Kidney epithelial cell (primary cell): Measurements from ENCODE around the gene CSPG4. TPM values are rescaled to one million over a fixed set of nuclear protein-coding genes. Genes with fewer than 3 reads are reported as not detected.
"Not testable (repeated sequence)": the region's sequence is repeated elsewhere in the genome, so short reads cannot be mapped to it uniquely, and the experiment has no call there.

Experiments used
- DNase-seq: peaks from one replicate; pipeline ENCODE4 v3.0.0-alpha.2; 2010; ENCODE audit warnings: low read depth
- H3K27me3 ChIP-seq: 2 replicates; pipeline ENCODE4 v1.6.0; 2011; ENCODE audit warnings: low read length; ENCODE audit not compliant: control insufficient read depth, insufficient read depth
- H3K36me3 ChIP-seq: 2 replicates; pipeline ENCODE4 v1.5.1; 2011; ENCODE audit warnings: low read length; ENCODE audit not compliant: control insufficient read depth, insufficient read depth
- H3K4me3 ChIP-seq: 2 replicates; pipeline ENCODE4 v1.5.1; 2011; ENCODE audit warnings: low read depth, mild to moderate bottlenecking, control low read depth, low read length
- CTCF ChIP-seq: IDR thresholded peaks from 2 replicates; pipeline ENCODE4 v1.5.1; 2011; ENCODE audit warnings: mild to moderate bottlenecking, moderate library complexity, low read length, control low read depth, inconsistent platforms; ENCODE audit not compliant: insufficient read depth, poor library complexity, severe bottlenecking
- total RNA-seq: library from RNA; depleted of rRNA; stranded (reverse); fragments of >200 nt; gene quantifications from 2 replicates; pipeline ENCODE4 v1.2.3, GENCODE V29; 2015

Gene CSPG4, protein sequence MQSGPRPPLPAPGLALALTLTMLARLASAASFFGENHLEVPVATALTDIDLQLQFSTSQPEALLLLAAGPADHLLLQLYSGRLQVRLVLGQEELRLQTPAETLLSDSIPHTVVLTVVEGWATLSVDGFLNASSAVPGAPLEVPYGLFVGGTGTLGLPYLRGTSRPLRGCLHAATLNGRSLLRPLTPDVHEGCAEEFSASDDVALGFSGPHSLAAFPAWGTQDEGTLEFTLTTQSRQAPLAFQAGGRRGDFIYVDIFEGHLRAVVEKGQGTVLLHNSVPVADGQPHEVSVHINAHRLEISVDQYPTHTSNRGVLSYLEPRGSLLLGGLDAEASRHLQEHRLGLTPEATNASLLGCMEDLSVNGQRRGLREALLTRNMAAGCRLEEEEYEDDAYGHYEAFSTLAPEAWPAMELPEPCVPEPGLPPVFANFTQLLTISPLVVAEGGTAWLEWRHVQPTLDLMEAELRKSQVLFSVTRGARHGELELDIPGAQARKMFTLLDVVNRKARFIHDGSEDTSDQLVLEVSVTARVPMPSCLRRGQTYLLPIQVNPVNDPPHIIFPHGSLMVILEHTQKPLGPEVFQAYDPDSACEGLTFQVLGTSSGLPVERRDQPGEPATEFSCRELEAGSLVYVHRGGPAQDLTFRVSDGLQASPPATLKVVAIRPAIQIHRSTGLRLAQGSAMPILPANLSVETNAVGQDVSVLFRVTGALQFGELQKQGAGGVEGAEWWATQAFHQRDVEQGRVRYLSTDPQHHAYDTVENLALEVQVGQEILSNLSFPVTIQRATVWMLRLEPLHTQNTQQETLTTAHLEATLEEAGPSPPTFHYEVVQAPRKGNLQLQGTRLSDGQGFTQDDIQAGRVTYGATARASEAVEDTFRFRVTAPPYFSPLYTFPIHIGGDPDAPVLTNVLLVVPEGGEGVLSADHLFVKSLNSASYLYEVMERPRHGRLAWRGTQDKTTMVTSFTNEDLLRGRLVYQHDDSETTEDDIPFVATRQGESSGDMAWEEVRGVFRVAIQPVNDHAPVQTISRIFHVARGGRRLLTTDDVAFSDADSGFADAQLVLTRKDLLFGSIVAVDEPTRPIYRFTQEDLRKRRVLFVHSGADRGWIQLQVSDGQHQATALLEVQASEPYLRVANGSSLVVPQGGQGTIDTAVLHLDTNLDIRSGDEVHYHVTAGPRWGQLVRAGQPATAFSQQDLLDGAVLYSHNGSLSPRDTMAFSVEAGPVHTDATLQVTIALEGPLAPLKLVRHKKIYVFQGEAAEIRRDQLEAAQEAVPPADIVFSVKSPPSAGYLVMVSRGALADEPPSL (N-terminal part only)
- total RNA-seq = 1.2 and 1.7 TPM in 2 replicates

GRCh38 chr15:75712668-75713337 lies at the start of gene CSPG4:
Gene CSPG4 (minus strand): TSS chr15:75712848. CDS start chr15:75712755, 93 bp downstream.
- no peak for DNase-seq
- Histone ChIP-seq H3K4me3 (peak within 1 kb of the TSS; percentile 40), H3K27me3 (no peaks in the 10 kb centered on the region), H3K36me3 (no peaks in the 10 kb centered on the region)
- TF ChIP-seq CTCF = no peak

DNA sequence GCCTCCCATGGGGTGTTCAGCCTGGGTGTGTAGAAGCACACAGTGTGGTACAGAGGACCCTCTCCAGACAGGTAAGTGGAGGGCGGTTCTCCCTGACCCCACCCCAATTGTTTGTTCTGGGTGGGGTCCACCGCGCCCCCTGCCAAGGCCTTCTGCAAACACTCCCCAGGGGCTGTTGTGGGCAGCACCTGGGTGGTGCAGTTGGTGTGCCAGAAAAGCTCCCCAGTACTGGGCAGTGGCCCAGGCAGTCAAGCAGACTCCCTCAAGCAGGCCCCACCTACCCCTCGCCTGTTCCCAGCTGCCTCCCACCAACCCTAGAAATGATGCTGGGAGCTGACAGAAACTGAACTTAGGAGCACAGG lies 49.7 kb upstream of the CSPG4 start:
- DNase-seq, H3K36me3 ChIP-seq, H3K4me3 ChIP-seq, H3K27me3 ChIP-seq: not testable (repeated sequence)

- H3K4me3 ChIP-seq = no peak overlapping the region
- TF ChIP-seq CTCF = no peak
- H3K36me3 ChIP-seq = no peaks in the 10 kb centered on the region
- DNase-seq = no peak
- H3K27me3 ChIP-seq = no peaks in the 10 kb centered on the region
These were observed 49.1 kb upstream of the CSPG4 start for GRCh38 chr15:75761446-75762356.

- no peak overlapping the region for H3K4me3 ChIP-seq
- no peaks in the 10 kb centered on the region for H3K27me3 ChIP-seq
- no peaks in the 10 kb centered on the region for H3K36me3 ChIP-seq
- TF ChIP-seq CTCF = no peak
- no peak for DNase-seq
These were observed 48.2 kb upstream of the CSPG4 start for GRCh38 chr15:75760704-75761435.

GRCh38 chr15:75760131-75760520 lies 47.5 kb upstream of the CSPG4 start:
- not testable (repeated sequence) for DNase-seq, H3K36me3 ChIP-seq, H3K4me3 ChIP-seq, H3K27me3 ChIP-seq
